SH-SY5Y (cell line): Measurements from ENCODE around the gene VGF.

Experiments
- GATA2 ChIP-seq: IDR thresholded peaks from 2 replicates; pipeline ENCODE4 v1.6.1; 2011; ENCODE audit warnings: mild to moderate bottlenecking, low read depth, low read length
- GATA3 ChIP-seq: IDR thresholded peaks from 2 replicates; pipeline ENCODE4 v1.6.1; 2011; ENCODE audit warnings: low read depth, mild to moderate bottlenecking, low read length, moderate library complexity

Gene VGF

DNA sequence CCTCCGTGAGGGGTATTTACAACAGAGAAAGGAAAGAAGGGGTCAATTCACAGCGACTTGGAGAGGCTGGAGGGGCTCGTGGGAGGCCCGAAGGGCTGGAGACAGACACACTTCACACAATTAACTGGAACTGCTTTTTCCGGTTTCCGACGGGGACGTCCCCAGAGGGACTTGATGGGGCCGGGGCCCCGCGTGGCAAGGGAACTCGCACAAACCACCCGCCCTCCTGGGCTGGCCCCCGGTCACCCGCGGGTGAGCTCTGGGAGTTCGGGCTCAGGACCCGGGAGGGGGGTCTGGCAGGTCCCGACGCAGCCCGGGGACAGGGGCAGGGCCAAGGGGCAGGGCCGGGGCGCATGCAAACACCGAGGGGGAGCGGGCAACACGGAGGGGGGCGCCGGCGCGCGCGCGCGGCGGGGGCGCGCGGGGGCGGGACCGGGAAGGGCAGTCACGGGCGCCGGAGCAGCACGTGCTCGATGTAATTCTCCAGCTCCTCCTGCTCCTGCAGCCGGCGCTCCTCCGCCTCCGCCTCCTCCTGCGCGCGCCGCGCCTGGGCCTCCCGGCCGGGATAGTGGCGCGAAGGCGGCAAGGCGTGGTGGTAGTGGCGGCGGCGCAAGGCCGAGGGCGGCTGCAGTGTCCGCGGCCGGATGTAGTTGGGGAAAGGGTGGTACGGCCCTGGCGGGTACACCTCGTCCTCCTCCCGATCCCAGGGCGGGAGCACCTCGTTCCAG is 2.7 kb downstream of the VGF start:
- TF ChIP-seq GATA2 = no peak
- no peak for TF ChIP-seq GATA3

- no peak for TF ChIP-seq GATA2
- no peak for TF ChIP-seq GATA3
Observed at GRCh38 chr7:101161692-101162471, 3.5 kb downstream of the VGF start.

DNA sequence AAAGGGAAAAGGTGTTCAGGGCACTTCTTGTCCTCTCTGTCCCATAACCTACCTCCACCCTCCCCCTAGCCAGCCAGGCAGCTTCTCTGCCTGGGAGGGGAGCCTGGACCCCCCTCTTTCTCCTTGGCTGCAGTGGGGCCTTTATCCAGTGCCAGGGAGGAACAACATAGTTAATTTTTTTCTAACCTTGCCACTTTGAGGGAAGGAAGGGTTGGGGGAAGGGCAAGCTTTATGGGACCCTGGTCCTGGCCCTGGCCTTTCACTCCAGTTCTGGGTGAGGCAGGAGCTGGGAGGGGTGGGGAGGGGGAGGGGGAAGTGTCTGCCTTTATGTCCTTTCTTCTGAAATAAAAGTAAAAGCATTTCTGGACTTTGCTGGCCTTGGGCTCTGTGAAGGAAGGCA is 4.5 kb downstream of the VGF start:
- no peak for TF ChIP-seq GATA3
- no peak for TF ChIP-seq GATA2

- TF ChIP-seq GATA2 (no peak), GATA3 (no peak)
Observed at GRCh38 chr7:101159696-101160674, 5.4 kb downstream of the VGF start.

DNA sequence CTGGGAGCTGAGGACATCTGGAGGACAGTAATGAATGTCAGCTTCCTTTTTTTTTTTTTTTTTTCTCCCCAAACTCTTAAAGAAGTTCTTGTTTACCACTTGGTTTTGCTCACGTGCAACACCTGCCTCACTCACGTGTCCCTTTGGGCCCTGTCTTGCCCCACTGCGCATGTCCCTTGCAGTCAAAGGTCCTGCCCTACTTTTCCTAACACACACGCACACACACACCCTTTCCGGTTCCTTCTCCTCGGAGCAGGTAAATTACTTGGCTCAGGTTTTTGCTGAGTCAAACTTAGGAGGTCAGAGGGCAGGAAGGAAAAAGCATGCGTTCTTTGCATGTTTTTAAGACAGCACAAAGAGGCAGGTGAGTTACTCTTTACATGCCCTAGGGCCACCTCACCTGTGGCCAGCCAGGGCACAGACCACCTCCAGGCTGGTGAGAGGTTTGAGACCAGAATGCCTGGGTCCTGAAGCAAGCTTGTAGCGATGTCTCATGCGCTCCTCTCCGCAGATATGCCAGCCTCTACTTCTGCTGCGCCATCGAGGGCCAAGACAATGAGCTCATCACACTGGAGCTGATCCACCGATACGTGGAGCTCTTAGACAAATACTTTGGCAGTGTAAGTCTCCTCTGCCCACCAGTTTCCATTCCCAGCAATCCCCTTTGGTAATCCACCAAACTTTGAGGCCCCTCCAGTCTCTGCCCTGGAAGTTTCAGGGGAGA is 8.3 kb downstream of the VGF start:
- TF ChIP-seq GATA2 (no peak), GATA3 (no peak)

- TF ChIP-seq GATA2 = no peak
Observed at GRCh38 chr7:101156277-101156676, 9.1 kb downstream of the VGF start.

- no peak for TF ChIP-seq GATA3
- no peak for TF ChIP-seq GATA2
Observed at GRCh38 chr7:101155303-101155702, 10.1 kb downstream of the VGF start.

DNA sequence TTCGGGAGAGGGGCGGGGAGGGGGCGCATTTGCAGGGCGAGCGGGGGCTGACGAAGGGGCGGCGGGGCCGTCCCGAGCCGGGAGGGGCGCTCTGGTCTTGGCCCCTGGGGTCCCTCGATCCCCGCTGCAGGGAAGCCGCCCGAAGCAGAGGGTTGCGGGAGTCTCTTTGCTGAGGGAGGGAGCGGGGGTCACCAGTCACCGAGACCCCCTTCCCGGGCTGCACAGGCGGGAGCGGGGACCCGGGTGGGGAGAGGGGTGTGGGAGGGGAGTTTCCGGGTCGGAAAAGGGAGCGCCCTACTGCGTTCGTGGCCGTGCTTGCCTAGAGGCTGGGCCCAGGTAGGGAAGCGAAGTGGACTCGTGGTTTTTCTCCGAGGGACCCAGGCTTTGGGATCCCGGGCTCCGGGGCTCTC is 10.7 kb downstream of the VGF start:
- TF ChIP-seq GATA2 = no peak
- no peak for TF ChIP-seq GATA3

DNA sequence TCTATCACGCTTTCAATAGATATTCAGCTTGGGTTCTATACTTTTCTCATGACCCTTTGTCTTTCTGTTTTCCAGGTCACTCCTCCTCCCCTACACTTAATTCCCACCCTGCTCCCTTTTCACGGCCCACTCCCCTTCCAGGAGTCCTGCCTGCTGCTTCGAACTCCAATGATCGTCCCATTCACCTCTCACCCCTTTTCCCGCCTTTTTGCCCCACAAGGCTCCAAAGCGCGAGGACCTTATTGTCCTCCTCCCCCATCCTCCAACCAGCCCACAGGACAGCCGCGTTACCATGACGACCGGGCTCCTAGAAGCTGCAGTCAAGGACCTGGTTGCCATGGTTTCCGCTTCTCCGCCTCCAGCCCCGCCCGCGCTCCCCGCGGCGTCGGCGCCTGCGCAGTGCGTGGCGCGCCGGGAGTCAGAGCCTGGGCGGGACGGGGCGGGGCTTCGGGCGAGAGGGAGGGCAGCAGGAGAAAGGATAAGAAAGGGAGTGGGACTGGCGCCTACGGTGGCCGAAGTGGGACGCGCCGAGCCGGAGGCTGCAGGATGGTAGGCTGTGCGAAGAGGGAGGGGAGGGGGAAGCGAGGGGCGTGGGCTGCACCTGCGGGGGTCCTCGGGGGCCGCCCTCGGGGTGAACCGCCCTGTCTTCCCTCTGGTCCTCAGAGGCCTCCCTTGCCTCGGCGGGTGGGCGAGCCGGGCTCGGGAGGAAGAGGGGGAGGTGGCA is 11.2 kb downstream of the VGF start, which contains the start of gene AP1S1:
AP1S1 (plus strand) TSS at position 508 of the 724 bp plus-strand sequence; CDS start at position 547, 39 bp downstream.
- no peak for TF ChIP-seq GATA2
- no peak for TF ChIP-seq GATA3

DNA sequence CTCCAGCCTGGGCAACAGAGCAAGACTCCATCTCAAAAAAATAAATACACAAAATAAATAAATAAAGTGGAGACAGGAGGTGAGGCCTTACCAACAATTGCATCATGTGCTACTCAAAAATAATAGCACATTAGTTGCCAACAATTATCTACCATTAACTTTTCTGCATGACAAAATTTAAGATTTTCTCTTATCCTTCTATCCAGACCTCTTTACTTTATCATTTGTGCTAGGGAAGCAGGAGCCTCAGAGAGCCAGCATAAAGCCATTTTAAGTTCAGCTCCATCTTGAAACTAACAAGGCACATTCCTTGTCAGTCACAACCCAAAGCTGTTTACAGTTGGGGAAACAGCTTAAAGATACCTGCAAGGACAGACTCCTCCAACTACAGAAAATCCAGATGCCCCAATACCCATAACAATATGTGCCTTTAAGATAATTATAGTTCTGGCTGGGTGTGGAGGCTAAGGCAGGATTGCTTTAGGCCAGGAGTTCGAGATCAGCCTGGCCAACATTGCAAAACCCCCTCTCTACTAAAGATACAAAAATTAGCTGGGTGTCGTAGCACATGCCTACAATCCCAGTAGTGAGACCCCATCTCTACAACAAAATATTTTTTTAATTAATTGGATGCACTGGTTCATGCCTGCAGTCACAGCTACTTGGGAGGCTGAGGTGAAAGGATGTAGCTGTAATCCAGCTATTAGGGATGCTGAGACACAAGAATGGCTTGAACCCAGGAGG is 13.3 kb downstream of the VGF start:
- TF ChIP-seq GATA3 (no peak), GATA2 (no peak)

DNA sequence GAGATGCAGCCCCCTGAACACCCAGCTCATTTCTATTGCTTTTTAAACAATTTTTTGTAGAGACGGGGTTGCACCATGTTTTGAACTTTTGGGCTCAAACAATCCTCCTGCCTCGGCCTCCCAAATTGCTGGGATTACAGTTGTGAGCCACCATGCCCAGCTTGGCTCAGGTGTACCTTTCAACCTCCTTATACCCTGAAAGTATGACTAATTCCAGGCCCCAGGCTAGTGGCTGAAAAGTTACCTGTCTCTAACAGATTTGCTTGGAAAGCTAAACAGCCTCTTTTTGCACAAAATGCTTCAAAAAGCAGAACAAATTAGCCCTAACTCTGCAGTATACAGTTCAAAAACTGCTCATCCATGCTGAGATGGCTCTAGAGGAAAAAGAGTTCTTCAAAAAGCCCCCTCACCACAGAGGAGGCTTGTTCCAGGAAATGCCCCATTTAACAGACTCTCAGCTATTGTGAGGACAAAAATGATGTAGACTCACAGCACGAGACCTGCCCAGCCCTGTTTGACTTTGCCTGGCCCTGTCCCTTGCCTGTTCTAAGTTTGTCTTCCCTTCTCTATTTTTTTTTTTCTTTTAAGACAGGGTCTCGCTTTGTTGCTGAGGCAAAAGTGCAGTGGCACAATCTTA is 24.5 kb downstream of the VGF start:
- TF ChIP-seq GATA2 = no peak
- no peak for TF ChIP-seq GATA3

GRCh38 chr7:101140339-101140699 is 25.1 kb downstream of the VGF start:
- TF ChIP-seq GATA3 (no peak), GATA2 (no peak)
